HepG2 (cell line): Measurements from ENCODE around the gene SPINDOC. TPM values are rescaled to one million over a fixed set of nuclear protein-coding genes. Genes with fewer than 3 reads are reported as not detected.

ENCODE experiments used
- CCAR2 ChIP-seq: fragments of 200-400 bp; formaldehyde crosslinking; optimal IDR thresholded peaks from 2 replicates; pipeline ENCODE3; 2018; ENCODE audit warnings: low read depth, mild to moderate bottlenecking, low read length, moderate library complexity
- DMTF1 ChIP-seq: sonication (generic); formaldehyde crosslinking; IDR thresholded peaks from 2 replicates; pipeline ENCODE4 v1.4.0; 2020; ENCODE audit warnings: mild to moderate bottlenecking, missing genetic modification reagents
- E2F2 ChIP-seq: sonication (generic); formaldehyde crosslinking; IDR thresholded peaks from 2 replicates; pipeline ENCODE4 v1.4.0; 2020; ENCODE audit warnings: missing genetic modification reagents, borderline replicate concordance
- FOXA3 ChIP-seq: IDR thresholded peaks from 2 replicates; pipeline ENCODE4 v1.6.1; 2016; ENCODE audit warnings: missing genetic modification reagents, missing compliant biosample characterization
- HIC2 ChIP-seq: sonication (generic); formaldehyde crosslinking; IDR thresholded peaks from 2 replicates; pipeline ENCODE4 v1.9.0; 2022; ENCODE audit warnings: low read depth, missing genetic modification reagents
- IRF2 ChIP-seq: IDR thresholded peaks from 2 replicates; pipeline ENCODE4 v1.6.1; 2018; ENCODE audit warnings: missing genetic modification reagents, missing compliant biosample characterization
- KMT2A ChIP-seq: sonication (generic); formaldehyde crosslinking; IDR thresholded peaks from 2 replicates; pipeline ENCODE4 v1.4.0; 2020; ENCODE audit warnings: missing genetic modification reagents
- MBNL3 ChIP-seq: fragments of 250-450 bp; sonication (Bioruptor Pico); conservative IDR thresholded peaks from 2 replicates; pipeline ENCODE4 v1.8.0; 2022; ENCODE audit warnings: mild to moderate bottlenecking, inconsistent platforms
- NCOA5 ChIP-seq: sonication (generic); formaldehyde crosslinking; IDR thresholded peaks from 2 replicates; pipeline ENCODE4 v1.4.0; 2020; ENCODE audit warnings: missing genetic modification reagents
- NR0B2 ChIP-seq: sonication (generic); formaldehyde crosslinking; IDR thresholded peaks from 2 replicates; pipeline ENCODE4 v1.4.0; 2020; ENCODE audit warnings: mild to moderate bottlenecking, missing genetic modification reagents
- NR2F2 ChIP-seq: IDR thresholded peaks from 2 replicates; pipeline ENCODE4 v1.6.1; 2012; ENCODE audit warnings: low read depth, inconsistent platforms, borderline replicate concordance
- POLR2A ChIP-seq, 2 experiments: IDR thresholded peaks; 2 replicates each; pipeline ENCODE4 v1.6.1; 2011; ENCODE audit warnings: low read depth in 2 of 2, low read length in 2 of 2, mild to moderate bottlenecking in 1 of 2, moderate library complexity in 1 of 2; ENCODE audit not compliant: insufficient read depth in 1 of 2
- SIN3B ChIP-seq: fragments of 150-350 bp; IDR thresholded peaks from 2 replicates; pipeline ENCODE4 v1.6.1; 2014; ENCODE audit warnings: low read length
- SPEN ChIP-seq: sonication (generic); formaldehyde crosslinking; IDR thresholded peaks from 2 replicates; pipeline ENCODE4 v1.5.1; 2020; ENCODE audit warnings: low read depth, mild to moderate bottlenecking, missing genetic modification reagents
- TCF12 ChIP-seq, 2 experiments: fragments of 450-650 bp in 1 of 2; sonication (generic) in 1 of 2; formaldehyde crosslinking in 1 of 2; IDR thresholded peaks; 2 replicates each; pipeline versions ENCODE4 v1.6.1 to v1.8.0; 2017 to 2022; ENCODE audit warnings: antibody characterized with exemption in 1 of 2, mild to moderate bottlenecking in 1 of 2, missing genetic modification reagents in 1 of 2, moderate library complexity in 1 of 2
- TFDP1 ChIP-seq: IDR thresholded peaks from 2 replicates; pipeline ENCODE4 v1.6.1; 2016; ENCODE audit warnings: missing compliant biosample characterization, missing genetic modification reagents, borderline replicate concordance
- ZBTB2 ChIP-seq: sonication (generic); formaldehyde crosslinking; IDR thresholded peaks from 2 replicates; pipeline ENCODE4 v1.8.0; 2022; ENCODE audit warnings: low read depth, missing genetic modification reagents
- ZNF616 ChIP-seq: sonication (generic); formaldehyde crosslinking; IDR thresholded peaks from 2 replicates; pipeline ENCODE4 v1.5.0; 2020; ENCODE audit warnings: low read depth, mild to moderate bottlenecking, missing genetic modification reagents
- ZNF704 ChIP-seq: sonication (generic); formaldehyde crosslinking; IDR thresholded peaks from 2 replicates; pipeline ENCODE4 v1.8.1; 2023; ENCODE audit warnings: mild to moderate bottlenecking, inconsistent platforms, moderate library complexity, missing genetic modification reagents, borderline replicate concordance
- polyA plus RNA-seq, 8 experiments: library from polyadenylated mRNA; depleted of rRNA in 3 of 8; stranded (reverse) in 7 of 8; unstranded in 1 of 8; fragments of >200 nt; fragmentation: Illumina TruSeq in 4 of 8; extraction: Trizol in 4 of 8; gene quantifications; 2 replicates each; pipeline versions ENCODE4 v1.2.1 to v1.2.3, GENCODE V29; 2011 to 2016; ENCODE audit warnings: low read depth in 4 of 8, missing spikeins in 1 of 8, mixed read lengths in 1 of 8; ENCODE audit not compliant: insufficient read depth in 1 of 8
- total RNA-seq, 5 experiments: library from RNA; depleted of rRNA; stranded (reverse); fragments of >200 nt; fragmentation: Illumina TruSeq; extraction: Trizol; gene quantifications; 2 replicates each; pipeline ENCODE4 v1.2.3, GENCODE V29; 2016; ENCODE audit warnings: low read depth in 1 of 5

Gene SPINDOC
- total and polyA plus RNA-seq, 2 of the 13 experiments (the other 11 are each of a cell fraction or from before 2014, with no cell fraction given) = 21.4 to 29.9 TPM

- TF ChIP-seq NR2F2 = no peak
- no peak for TF ChIP-seq CCAR2
- no peak for TF ChIP-seq FOXA3 (CRISPR knock-in tag)
- no peak for TF ChIP-seq IRF2 (CRISPR knock-in tag)
- no peak for TF ChIP-seq HIC2 (CRISPR knock-in tag)
- TF ChIP-seq E2F2 (CRISPR knock-in tag) = 0 out of 2 replicates have a peak, but pooled peaks have one; percentile 33
- TF ChIP-seq NR0B2 (CRISPR knock-in tag) = no peak
- no peak for TF ChIP-seq ZBTB2 (CRISPR knock-in tag)
- no peak for TF ChIP-seq SIN3B
- no peak for TF ChIP-seq DMTF1 (CRISPR knock-in tag)
- peak in 1 of 2 experiments; percentile 51; a peak in 2 of 4 replicates for TF ChIP-seq POLR2A (IDR thresholded peaks at IDR 0.05; ENCODE audit: insufficient read depth in 1 of 2, low read depth in 2 of 2, low read length in 2 of 2)
- no peak for TF ChIP-seq KMT2A
- TF ChIP-seq ZNF704 (CRISPR knock-in tag) = no peak
- TF ChIP-seq TFDP1 (CRISPR knock-in tag) = no peak
- no peak for TF ChIP-seq NCOA5 (CRISPR knock-in tag)
- TF ChIP-seq SPEN (CRISPR knock-in tag) = 0 out of 2 replicates have a peak, but pooled peaks have one; percentile 9
- 0 out of 2 replicates have a peak, but pooled peaks have one; percentile 35 for TF ChIP-seq ZNF616 (CRISPR knock-in tag)
- TF ChIP-seq TCF12 (IDR thresholded peaks at IDR 0.05) = no peak
- TF ChIP-seq TCF12 (CRISPR knock-in tag; IDR thresholded peaks at IDR 0.05) = no peak
- TF ChIP-seq MBNL3 (CRISPR knock-in tag) = no peak
These were observed 45.6 kb upstream of the SPINDOC start (continued) for GRCh38 chr11:63767565-63768236.
